Coronary artery (tissue), 2 donors: ENCODE results near the gene ERVW-1.
A peak's percentile ranks its signal among the peaks of the same experiment; 100 is the strongest.
"Not testable (repeated sequence)": the region's sequence is repeated elsewhere in the genome, so short reads cannot be mapped to it uniquely, and the experiment has no call there.

Experiments
- DNase-seq: peaks from one replicate; pipeline ENCODE4 v3.0.0-alpha.2; 2017; ENCODE audit warnings: low spot score
- H3K27ac ChIP-seq, 2 donors: fragments of 200-600 bp; sonication (generic); one replicate each; pipeline ENCODE4 v1.5.1; 2016 to 2019
- H3K4me3 ChIP-seq: fragments of 200-600 bp; sonication (generic); 2 replicates; pipeline ENCODE4 v1.5.1; 2016; ENCODE audit warnings: mild to moderate bottlenecking, moderate library complexity
- TF ChIP-seq, protein P1 (sequence below): fragments of 200-600 bp; sonication (generic); IDR thresholded peaks from one replicate; pipeline ENCODE4 v1.5.1; 2019; ENCODE audit warnings: antibody characterized with exemption

ERVW-1 gene

DNA sequence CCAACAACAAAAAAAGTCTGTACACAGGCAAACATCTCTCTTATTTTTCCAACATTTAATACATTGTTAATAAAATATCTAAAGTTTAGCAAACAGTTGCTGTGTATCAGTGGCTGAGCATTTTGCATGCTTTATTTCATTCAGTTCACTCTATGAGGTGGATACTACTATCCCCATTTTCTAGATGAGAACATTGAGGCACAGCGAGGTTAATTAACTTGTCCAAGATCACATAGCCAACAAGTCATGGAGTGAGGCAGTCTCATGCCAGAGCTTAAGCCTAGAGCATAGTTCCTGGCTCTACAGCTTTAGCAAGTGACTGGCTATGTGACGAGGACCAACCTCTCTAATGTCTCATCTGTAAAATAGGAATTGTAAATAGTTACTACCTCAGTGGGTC lies 26.1 kb downstream of the ERVW-1 start:
- Histone ChIP-seq H3K27ac (no peak overlapping the region), H3K4me3 (no peak overlapping the region)
- TF ChIP-seq, protein P1, sequence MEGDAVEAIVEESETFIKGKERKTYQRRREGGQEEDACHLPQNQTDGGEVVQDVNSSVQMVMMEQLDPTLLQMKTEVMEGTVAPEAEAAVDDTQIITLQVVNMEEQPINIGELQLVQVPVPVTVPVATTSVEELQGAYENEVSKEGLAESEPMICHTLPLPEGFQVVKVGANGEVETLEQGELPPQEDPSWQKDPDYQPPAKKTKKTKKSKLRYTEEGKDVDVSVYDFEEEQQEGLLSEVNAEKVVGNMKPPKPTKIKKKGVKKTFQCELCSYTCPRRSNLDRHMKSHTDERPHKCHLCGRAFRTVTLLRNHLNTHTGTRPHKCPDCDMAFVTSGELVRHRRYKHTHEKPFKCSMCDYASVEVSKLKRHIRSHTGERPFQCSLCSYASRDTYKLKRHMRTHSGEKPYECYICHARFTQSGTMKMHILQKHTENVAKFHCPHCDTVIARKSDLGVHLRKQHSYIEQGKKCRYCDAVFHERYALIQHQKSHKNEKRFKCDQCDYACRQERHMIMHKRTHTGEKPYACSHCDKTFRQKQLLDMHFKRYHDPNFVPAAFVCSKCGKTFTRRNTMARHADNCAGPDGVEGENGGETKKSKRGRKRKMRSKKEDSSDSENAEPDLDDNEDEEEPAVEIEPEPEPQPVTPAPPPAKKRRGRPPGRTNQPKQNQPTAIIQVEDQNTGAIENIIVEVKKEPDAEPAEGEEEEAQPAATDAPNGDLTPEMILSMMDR, result no peak
- no peak for DNase-seq

DNA sequence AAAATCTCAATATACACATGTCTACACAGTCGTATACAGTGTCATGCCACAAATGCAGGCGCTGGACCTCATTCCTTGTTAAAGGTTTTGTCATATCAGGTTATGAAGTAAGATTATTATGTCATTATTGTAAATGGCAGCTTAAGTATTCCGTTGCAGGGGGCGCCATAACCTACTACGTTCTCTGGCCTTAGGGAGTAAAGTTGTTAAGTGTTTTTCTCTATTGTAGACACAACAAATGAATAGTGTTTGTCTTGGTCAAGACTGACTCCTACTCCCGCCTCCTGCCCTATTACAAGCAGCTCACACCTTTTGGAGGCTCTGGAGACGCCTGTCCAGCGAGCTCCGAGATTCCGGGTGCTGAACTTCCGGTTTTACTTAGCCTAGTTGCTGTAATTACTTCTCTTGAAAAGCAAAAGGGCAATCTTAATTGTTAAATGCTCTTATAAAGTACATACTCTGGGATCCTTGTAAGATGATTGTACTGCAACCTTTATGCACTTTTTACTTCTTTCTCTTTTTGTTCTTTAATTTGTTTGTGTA lies 29.5 kb downstream of the ERVW-1 start:
- DNase-seq, result peak; percentile 74
- peak overlapping the region; percentile 96 for H3K4me3 ChIP-seq
- TF ChIP-seq, protein P1, result no peak
- peak overlapping the region; percentile 90 to 91 for H3K27ac ChIP-seq

- TF ChIP-seq, protein P1, result peak; percentile 79
- peak within 1 kb of the TSS; percentile 96 for H3K4me3 ChIP-seq
- peak within 1 kb of the TSS; percentile 90 to 91 for H3K27ac ChIP-seq
- DNase-seq, result peak; percentile 95
These were observed 30.2 kb downstream of the ERVW-1 start, which contains the start of gene GATAD1 for GRCh38 chr7:92447345-92448204. TSS of gene GATAD1 (plus strand) at chr7:92447482. CDS start at chr7:92447730, 248 bp downstream.

GRCh38 chr7:92446869-92447344 lies 30.8 kb downstream of the ERVW-1 start:
- Histone ChIP-seq H3K27ac (peak overlapping the region; percentile 90 to 91), H3K4me3 (peak overlapping the region; percentile 96)

DNA sequence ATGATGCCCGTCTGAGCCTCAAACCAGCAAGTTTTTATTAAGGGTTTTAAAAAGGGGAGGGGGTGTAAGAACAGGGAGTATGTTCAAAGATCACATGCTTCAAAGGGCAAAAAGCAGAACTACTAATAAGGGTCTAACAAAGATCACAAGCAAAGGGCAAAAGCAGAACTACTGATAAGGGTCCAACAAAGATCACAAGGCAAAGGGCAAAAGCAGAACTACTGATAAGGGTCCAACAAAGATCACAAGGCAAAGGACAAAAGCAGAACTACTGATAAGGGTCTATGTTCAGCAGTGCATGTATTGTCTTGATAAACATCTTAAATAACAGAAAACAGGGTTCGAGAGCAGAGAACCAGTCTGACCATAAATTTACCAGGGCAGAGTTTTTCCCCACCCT lies 35.0 kb downstream of the ERVW-1 start:
- not testable (repeated sequence) for DNase-seq, H3K4me3 ChIP-seq, H3K27ac ChIP-seq

More at GRCh38 chr7:92446869-92447344, 30.8 kb downstream of the ERVW-1 start:
- TF ChIP-seq, protein P1, result no peak
- DNase-seq, result no peak

- Histone ChIP-seq H3K4me3 (no peak overlapping the region), H3K27ac (no peak overlapping the region)
- DNase-seq, result no peak
- TF ChIP-seq, protein P1, result no peak
These were observed 39.7 kb downstream of the ERVW-1 start for GRCh38 chr7:92437956-92438491.

DNA sequence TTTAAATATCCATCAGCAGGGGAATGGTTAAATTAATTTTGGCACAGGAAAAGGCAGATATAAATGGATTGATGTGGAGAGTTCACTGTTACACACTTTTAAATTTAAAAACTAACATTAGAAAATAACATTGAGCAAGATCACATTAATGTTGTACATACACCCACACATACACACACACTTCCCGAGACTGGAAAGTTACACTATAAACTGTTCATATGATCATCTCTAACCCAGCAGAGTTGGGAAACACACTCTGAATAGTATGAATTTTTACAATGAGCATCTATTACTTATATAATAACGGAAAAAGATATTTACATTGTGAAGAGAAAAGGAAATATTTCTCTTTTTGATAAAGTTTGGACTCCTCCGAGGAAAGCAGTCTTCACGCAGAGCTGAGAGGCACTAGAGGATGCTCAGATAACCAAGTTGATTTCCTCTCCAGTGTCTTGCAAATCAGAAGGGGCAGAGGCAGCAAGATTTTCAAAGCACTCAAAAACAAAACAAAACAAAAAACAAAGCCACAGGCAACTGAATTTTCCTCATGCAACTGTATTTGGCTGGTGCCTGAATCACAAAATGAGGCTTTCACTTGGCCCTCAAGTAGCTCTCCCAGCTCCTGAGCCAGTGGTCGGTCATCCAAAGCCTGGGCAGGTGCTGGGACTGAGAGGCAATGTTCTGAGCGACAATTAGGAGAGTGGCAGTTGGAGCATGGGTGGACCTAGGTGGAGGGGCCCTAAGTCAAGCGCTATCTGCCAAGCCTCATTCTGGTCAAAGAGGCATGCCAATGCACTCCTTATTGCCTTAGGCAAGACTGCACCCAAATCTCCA lies 40.9 kb downstream of the ERVW-1 start:
- DNase-seq, result no peak
- no peak overlapping the region for H3K4me3 ChIP-seq
- TF ChIP-seq, protein P1, result no peak
- H3K27ac ChIP-seq, result no peak overlapping the region
